Stimulated activated CD8-positive, alpha-beta memory T cell treated with anti-CD3 and anti-CD28 coated beads, Interleukin-2, amount 100 ng/mL, for 1 hour (primary cell): ENCODE results near the gene TXNDC12.
"Not testable (repeated sequence)": the region's sequence is repeated elsewhere in the genome, so short reads cannot be mapped to it uniquely, and the experiment has no call there.

Source experiments
- DNase-seq, 2 donors: peaks; one replicate each; pipeline ENCODE4 v3.0.0-alpha.2; 2020; ENCODE audit warnings: low read depth in 2 of 2

TXNDC12 gene

GRCh38 chr1:52055066-52055865 is at the start of gene TXNDC12:
TSS of gene TXNDC12 (minus strand) at chr1:52055191. CDS start at chr1:52055096, 95 bp downstream.
- peak; percentile 19 to 25 for DNase-seq

- no peak for DNase-seq
These were observed 47.5 kb upstream of the TXNDC12 start for GRCh38 chr1:52102336-52103013.

DNA sequence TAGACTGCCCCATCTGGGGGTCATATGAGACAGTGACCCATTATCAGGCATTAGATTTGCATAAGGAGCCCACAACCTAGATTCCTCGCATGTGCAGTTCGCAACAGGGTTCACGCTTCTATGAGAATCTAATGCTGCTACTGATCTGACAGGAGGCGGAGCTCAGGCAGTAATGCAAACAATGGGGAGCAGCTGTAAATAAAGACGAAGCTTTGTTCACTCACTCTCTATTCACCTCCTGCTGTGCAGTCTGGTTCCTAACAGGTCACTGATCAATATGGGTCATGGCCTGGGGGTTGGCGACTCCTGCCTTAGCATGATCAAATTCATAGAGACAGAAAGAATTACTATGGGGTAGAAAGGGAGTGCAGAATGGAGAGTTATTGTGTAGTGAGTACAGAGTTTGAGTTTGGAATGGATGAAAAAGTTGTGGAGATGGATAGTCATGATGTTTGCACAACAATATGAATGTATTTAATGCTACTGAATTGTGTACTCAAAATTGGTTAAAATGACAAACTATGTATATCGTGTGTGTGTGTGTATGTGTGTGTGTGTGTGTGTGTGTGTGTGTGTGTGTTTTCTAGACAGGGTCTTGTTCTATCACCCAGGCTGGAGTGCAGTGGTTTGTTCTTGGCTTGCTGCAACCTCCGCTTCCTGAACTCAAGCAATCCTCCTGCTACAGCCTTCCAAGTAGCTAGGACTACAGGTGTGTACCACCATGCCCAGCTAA is 43.3 kb upstream of the TXNDC12 start:
- no peak for DNase-seq

- no peak for DNase-seq
These were observed 41.2 kb upstream of the TXNDC12 start for GRCh38 chr1:52096216-52096615.

DNA sequence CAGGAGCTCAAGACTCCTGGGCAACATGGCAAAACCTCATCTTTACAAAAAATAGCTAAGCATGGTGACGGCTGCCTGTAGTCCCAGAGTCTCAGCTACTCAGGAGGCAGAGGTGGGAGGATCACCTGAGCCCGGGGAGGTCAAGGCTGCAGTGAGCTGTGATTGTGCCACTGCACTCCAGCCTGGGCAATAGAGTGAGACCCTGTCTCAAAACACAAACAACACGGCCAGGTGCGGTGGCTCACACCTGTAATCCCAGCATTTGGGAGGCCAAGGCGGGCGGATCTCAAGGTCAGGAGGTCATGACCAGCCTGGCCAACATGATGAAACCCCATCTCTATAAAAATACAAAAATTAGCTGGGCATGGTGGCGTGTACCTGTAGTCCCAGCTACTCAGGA is 39.3 kb upstream of the TXNDC12 start:
- not testable (repeated sequence) for DNase-seq

GRCh38 chr1:52087892-52088291 is 32.9 kb upstream of the TXNDC12 start:
- DNase-seq = not testable (repeated sequence)

GRCh38 chr1:52080014-52080415 is 25.0 kb upstream of the TXNDC12 start:
- no peak for DNase-seq

- DNase-seq = not testable (repeated sequence)
These were observed 22.3 kb upstream of the TXNDC12 start for GRCh38 chr1:52077277-52077676.

GRCh38 chr1:52072291-52072690 is 17.3 kb upstream of the TXNDC12 start:
- DNase-seq = no peak

- no peak for DNase-seq
These were observed 15.7 kb upstream of the TXNDC12 start for GRCh38 chr1:52070704-52071103.

GRCh38 chr1:52063192-52063591 is 8.2 kb upstream of the TXNDC12 start:
- no peak for DNase-seq

GRCh38 chr1:52060822-52061221 is 5.8 kb upstream of the TXNDC12 start:
- DNase-seq = no peak

DNA sequence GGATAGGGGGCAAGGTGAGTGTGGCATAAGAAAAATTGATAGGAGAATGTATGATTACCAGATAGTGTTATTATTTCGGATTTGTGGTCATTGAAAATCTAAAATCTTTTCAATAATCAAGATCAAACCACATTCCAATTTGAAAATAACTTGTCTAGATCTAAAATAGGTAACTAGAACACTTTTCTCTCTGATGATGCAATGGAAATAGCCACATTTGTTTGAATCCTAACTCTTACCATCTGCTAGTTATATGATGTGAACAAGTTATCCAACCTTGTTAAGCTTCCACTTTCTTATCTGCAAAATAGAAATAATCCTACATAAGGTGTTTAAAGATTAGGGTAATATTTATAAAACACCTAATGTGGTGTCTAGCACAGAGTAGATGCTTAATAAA is 4.9 kb upstream of the TXNDC12 start:
- no peak for DNase-seq

- no peak for DNase-seq
These were observed 4.3 kb upstream of the TXNDC12 start for GRCh38 chr1:52059321-52059720.

DNA sequence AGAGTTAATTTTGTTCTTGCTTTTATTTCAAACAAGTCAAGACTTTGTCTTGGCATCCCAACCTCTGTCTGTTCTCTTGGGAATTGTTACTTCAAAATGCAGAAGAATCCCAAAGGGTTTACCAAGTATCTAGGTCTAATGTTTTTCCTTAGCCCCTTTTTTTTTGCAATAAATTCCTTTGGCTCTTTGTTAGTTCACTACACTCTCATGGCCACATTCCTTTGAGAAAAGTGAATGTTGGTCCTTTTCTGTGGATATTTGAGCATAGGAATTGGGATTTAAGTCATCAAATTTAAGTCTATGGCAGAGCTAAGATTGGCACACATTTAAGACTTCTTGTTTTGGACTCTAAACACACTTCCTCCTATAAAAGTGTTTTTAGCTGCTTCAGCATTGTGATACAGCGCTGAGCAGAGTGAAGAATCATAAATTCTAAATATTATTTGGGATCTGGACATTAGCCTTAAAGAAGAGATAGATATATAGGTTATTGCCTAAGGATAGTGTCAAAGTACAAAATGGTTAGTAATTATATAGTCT is 3.0 kb upstream of the TXNDC12 start:
- no peak for DNase-seq

DNA sequence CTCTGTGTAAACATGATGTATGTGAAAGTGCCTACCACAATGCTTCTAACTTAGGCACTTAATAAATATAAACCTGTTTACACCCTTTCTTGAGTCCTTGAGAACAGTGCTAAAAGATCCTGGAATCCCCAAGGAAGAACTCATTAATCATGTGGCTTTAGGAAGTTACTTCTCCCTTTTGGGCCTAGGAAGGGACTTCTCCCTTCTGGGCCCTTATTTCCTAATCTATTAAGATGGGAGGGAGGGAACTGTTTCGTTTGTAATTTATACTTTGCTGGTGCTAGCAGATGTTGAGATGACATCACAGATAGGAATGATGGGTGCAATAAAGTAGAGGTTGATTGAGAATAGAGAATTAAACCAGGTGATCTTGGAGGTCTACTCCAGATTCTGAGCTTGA is 2.3 kb upstream of the TXNDC12 start:
- no peak for DNase-seq

DNA sequence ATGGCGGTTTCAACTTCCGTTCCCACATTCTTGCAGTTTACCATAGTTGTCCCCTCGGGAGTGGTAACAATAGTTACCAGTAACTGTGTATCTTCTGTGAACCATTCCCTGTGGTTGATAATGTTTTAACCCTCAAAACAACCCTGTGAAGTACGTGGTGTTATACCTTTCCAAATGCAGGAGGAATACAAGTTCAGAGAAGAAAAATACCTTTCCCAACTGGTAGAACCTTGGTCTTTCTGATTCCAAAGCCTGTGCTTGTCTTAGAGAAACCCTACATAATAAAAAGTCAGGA is 1.9 kb upstream of the TXNDC12 start:
- no peak for DNase-seq

- peak; percentile 81 to 83 for DNase-seq
These were observed 1.4 kb upstream of the TXNDC12 start, which contains the start of gene BTF3L4 for GRCh38 chr1:52056163-52056936. TSS of gene BTF3L4 (plus strand) at chr1:52056295. CDS start at chr1:52059848, 3,553 bp downstream.

GRCh38 chr1:52055866-52056162 is 823 bp upstream of the TXNDC12 start:
- no peak for DNase-seq

- no peak for DNase-seq
These were observed 410 bp downstream of the TXNDC12 start for GRCh38 chr1:52054496-52055065.

DNA sequence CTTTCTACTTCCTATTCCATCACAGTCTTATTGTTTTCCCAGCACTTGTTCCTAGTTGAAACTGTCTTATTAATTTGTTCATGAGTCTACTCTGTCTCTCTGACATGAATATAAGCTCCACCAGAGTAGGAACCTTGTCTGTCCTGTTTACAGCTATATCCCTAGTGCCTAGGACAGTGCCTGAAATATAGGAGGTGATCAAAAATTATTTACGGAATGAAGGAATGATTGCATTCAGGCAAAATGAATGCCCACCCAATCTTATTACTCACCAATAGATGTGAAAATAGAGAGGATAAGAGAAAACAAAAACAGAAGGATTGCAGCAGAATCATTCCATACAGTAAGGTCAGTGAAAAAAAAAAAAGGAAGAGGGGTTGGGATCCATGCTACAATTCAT is 1.1 kb downstream of the TXNDC12 start:
- DNase-seq = no peak
